NCI-H2227 (cell line): ENCODE measurements around the gene ANGPTL2.
A peak's percentile ranks its signal among the peaks of the same experiment; 100 is the strongest.

Experiments used
- DNase-seq: peaks from one replicate; lab custom pipeline; 2025; ENCODE audit not compliant: unreplicated experiment; lab: John Stamatoyannopoulos, UW

ANGPTL2 gene

GRCh38 chr9:127137640-127138360 is 15.4 kb upstream of the ANGPTL2 start:
- DNase-seq = no peak

GRCh38 chr9:127136880-127137639 is 14.6 kb upstream of the ANGPTL2 start:
- DNase-seq = no peak

- DNase-seq = no peak
Observed at GRCh38 chr9:127136081-127136879, 13.8 kb upstream of the ANGPTL2 start.

GRCh38 chr9:127135056-127135745 is 12.8 kb upstream of the ANGPTL2 start:
- DNase-seq = no peak

GRCh38 chr9:127133739-127134167 is 11.3 kb upstream of the ANGPTL2 start:
- peak; percentile 13 for DNase-seq

- DNase-seq = peak; percentile 25
Observed at GRCh38 chr9:127132921-127133647, 10.6 kb upstream of the ANGPTL2 start.

- no peak for DNase-seq
Observed at GRCh38 chr9:127132375-127132774, 9.9 kb upstream of the ANGPTL2 start.

- no peak for DNase-seq
Observed at GRCh38 chr9:127131871-127132270, 9.4 kb upstream of the ANGPTL2 start.

GRCh38 chr9:127130661-127131538 is 8.5 kb upstream of the ANGPTL2 start:
- DNase-seq = peak; percentile 19

- no peak for DNase-seq
Observed at GRCh38 chr9:127130235-127130634, 7.8 kb upstream of the ANGPTL2 start.

- no peak for DNase-seq
Observed at GRCh38 chr9:127129718-127130085, 7.3 kb upstream of the ANGPTL2 start.

GRCh38 chr9:127129073-127129717 is 6.8 kb upstream of the ANGPTL2 start:
- DNase-seq = no peak

GRCh38 chr9:127128341-127129072 is 6.1 kb upstream of the ANGPTL2 start:
- DNase-seq = no peak

GRCh38 chr9:127126971-127127370 is 4.5 kb upstream of the ANGPTL2 start:
- DNase-seq = no peak

- no peak for DNase-seq
Observed at GRCh38 chr9:127124792-127125191, 2.4 kb upstream of the ANGPTL2 start.

GRCh38 chr9:127124111-127124531 is 1.7 kb upstream of the ANGPTL2 start:
- no peak for DNase-seq

GRCh38 chr9:127123064-127123890 is 842 bp upstream of the ANGPTL2 start:
- peak; percentile 48 for DNase-seq
